ENCODE data around the gene GAN.
"Not testable (repeated sequence)": the region's sequence is repeated elsewhere in the genome, so short reads cannot be mapped to it uniquely, and the experiment has no call there.

GAN gene

DNA sequence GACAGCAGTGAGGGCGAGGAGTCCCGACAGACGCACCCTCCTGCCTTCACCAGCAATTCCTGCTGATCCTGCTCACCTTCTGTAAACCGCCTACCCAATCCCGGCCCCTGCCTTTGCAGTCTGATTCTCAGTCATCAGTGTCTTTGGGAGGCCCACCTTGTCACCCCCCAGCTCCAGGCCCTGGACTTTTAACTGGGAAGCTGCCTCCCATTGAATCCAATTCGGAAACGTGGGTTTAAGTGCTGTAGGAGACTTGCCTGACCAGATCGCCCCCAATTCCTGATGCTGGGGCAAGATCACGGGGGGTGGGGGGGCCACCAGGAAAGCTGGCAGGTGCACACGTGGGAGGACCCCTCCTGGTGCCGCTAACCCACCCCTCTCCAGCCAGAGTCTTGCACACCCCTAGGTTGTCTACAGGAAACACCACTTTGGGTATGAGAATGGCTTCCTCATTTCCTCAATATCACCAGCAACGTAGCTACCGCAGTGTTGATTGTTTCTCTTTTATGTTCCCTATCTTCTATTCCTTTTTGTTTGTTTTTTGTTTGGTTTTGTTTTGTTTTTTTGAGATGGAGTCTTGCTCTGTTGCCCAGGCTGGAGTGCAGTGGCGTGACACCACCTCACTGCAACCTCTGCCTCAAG lies 83.2 kb downstream of the GAN start:
- no peak for DNase-seq (ENCODE audit: low read depth)

DNA sequence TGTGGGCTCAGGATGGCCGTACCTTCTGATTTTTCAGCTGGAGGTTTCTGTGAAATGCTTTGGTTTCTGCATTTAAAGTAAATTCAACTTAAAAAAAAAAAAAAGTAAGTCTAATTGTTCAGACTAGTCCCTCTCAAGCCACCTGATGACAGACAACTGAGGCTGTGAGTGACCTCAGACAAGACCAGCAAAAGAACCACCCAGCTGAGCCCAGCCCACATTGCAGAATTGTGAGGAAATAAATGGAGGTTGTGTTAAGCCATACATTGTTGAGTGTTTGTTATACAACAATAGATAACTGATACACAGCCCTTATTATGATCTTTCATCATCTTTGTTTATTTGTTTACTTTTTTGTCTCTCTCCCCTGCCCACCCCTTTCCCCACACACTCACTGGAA lies 85.1 kb downstream of the GAN start:
- DNase-seq (ENCODE audit: low read depth), result no peak

DNA sequence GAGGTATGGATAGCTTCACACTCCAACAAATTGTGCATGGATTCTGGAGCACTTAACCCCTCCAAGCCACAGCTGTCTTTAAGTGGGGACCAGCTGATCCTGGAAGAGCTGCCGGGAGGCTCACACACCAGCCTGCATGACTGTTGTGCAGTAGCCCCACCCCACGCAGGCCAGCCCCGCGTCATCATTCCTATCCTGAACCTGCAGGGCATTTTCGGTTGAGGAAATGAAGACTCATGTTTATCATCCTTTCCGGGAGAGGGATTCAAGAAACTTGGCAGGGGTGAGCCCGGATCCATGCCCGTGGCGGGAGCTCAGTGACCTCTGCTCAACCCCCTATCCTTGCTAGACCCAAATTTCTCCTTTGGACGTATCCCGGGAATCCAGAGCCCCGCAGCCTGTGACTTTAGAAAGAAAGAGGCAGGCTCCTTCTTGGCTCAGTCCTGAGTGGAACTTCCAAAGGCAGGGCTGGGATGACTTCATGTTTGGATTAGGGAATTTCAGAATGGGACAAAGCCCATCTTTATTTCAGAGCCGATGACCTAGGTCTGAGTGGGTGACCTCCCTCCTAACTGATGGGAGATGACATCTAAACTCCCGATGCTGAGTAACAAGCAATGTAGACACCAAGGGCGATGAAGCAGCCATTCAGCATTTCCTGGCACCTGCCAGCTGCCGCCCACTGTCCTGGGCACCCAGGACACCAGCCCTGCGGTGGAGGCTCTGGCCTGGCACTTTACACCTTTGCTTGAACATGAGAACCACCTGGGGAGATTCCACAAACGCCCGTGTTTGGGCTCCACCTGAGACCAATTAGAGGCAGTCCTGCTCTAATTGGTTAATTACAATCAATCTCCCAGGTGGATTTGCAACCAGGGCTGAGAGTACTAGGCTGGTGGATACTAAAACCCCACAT lies 86.5 kb downstream of the GAN start:
- DNase-seq (ENCODE audit: low read depth), result no peak

DNA sequence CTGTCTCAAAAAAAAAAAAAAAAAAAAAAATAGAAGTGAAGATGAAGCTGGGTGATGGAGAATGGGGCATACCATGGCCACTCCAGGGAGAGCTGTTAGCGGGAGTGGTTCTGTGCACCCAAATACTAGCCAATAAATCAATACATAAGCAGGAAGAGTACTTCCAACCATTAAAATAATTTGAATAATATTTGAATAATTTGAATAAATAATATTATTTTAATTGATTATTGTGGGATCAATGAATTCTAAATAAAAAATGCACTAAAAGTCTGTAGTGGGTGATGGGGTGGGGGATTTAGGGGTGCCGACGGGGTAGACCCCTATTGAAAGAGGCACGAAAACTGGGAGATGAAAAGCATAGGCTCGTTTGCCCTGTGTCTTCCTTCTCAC lies 88.4 kb downstream of the GAN start:
- DNase-seq (ENCODE audit: low read depth), result no peak

DNA sequence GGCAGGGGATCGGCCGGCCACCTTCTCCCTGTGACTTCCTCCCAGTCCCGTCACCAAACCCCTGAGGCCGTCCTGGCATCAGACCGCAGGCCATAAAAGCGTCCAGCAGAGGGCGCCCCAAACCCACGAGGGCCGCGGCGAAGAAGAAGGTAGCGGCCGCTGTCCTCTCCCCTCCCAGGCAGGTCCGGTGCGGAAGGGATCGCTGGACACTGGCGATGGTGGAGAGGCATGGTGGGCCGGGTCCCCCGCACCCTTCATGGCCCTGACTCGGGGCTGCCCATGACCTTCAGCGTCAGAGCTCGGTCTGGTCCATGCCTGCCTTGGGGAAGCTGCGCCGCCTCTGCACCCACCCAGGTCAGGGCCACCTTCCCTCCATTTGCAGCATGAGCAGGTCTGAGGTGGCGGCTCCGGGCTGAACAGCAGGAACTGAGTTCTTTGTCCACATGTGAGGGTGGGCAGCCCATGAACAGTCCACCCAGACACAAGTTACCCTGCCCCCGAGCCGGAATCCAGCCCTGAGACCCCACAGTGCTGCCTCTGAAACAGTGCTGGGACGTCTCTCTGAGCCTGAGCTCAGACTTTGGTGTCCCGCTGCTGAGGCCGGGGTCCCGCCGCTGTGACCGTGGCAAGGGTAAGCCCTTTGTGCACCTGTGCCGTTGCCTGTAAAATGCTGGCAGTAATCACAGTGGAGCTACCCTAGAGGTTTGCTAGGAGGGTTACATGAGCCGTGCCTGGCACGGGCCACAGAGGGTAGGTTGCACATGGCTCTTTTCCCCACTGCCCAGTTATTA lies 89.0 kb downstream of the GAN start:
- no peak for DNase-seq (ENCODE audit: low read depth)

DNA sequence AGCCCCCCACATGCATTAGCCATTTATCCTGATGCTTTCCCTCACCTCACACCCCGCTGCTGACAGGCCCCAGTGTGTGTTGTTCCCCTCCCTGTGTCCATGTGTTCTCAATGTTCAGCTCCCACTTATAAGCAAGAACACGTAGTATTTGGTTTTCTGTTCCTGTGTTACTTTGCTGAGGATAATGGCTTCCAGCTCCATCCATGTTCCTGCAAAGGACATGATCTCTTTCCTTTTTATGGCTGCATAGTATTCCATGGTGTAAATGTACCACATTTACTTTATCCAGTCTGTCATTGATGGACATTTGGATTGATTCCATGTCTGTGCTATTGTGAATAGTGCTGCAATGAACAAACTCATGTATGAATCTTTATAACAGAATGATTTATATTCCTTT lies 90.2 kb downstream of the GAN start:
- DNase-seq (ENCODE audit: low read depth), result not testable (repeated sequence)

DNA sequence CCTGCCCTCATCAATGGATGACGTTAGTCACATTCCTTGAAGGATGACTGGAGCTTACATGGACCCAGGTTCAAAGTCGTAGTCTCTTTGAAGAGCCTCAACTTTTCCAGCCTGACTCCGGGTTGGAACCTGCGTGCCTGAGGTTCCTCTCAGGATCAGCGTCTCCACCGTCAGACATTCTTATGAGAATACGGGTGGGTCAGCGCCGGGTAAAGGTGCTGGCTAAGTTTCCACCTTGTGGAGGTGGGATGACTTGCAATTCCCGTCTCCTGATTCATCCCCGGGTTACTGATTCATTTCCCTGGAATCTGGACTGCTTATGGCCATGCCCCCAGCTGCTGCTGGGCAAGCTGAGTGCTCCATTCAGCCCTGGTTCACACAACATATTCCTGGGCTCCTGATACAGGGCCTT lies 90.9 kb downstream of the GAN start:
- DNase-seq (ENCODE audit: low read depth), result peak; percentile 58

DNA sequence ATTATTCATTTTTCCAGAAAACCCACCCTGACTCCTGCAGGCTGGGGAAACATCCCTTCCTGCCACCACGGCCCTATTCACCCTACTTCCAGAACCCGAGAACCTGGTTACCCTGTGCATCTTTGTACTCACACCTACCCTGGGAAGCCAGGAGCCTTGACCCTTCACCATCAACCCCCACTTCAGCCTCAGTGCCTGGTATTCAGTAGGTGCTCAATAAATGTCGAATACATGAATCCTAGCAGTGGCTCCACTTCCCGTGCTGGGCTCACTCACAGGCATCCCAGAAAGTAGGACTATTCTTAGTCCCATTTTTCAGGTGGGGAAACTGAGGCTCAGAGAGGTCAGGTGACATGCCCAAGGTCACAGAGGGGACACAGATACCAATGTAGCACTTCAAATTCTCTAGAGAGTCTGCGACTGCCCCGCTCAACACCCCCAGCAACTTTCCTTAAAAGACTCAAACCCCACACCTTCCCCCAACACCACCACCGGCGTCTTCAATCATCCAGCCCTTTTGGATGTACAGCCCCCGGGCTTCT lies 93.7 kb downstream of the GAN start:
- no peak for DNase-seq (ENCODE audit: low read depth)

DNA sequence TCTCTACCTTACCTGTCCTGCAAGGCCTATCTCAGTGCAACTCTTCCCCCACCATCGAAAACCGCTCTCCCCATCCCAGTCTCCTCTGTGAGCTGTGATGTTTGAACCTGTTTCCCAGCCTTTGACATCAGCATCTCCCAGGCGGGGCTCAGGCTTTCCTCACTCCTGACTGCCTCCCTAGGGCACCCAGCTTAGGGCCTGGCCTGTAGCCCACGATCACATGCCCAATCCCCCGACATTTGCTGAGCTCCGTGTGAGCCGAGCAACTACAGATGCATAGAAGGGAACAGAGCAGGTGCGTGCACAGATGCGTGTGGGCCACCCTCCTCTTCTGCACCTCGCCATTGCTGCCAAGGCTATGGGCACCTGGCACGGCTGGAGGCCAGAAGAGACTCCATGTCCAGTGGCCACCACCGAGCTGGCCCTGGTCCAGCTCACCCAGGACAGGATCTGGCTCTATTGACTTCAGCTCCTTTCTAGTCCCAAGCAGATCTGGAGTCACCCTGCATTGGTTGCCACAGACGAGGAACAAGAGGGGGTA lies 94.3 kb downstream of the GAN start:
- no peak for DNase-seq (ENCODE audit: low read depth)

DNA sequence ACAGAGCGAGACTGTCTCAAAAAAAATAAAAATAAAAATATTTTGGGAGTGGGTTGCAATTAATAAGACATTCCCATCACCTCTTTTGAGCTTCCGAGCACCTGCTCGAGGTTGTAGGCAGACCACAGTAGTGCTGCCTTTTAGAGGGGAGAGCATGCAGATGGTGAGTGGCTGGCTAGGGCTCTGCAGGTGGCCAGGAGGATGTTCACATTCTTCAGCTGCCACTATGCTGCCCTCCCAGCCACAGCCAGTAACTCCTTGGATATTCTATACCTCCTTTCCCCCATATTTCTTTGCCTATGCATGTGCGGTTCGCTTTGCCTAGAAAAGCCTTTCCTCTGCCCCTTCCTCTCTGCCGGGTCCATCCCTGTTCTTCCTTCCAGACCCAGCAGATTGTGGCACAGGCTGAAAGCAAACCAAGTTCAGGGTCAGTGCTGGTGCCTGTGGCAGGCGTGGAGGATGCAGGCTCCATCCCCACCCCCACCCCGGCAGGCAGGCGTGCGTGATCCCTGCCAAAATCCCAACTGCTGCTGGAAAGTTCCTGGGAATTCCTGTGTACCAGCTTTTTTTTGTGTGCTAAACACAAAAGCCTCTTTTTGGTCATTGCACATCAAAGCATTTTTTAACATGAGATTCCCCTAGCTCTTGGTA lies 96.0 kb downstream of the GAN start:
- no peak for DNase-seq (ENCODE audit: low read depth)

DNA sequence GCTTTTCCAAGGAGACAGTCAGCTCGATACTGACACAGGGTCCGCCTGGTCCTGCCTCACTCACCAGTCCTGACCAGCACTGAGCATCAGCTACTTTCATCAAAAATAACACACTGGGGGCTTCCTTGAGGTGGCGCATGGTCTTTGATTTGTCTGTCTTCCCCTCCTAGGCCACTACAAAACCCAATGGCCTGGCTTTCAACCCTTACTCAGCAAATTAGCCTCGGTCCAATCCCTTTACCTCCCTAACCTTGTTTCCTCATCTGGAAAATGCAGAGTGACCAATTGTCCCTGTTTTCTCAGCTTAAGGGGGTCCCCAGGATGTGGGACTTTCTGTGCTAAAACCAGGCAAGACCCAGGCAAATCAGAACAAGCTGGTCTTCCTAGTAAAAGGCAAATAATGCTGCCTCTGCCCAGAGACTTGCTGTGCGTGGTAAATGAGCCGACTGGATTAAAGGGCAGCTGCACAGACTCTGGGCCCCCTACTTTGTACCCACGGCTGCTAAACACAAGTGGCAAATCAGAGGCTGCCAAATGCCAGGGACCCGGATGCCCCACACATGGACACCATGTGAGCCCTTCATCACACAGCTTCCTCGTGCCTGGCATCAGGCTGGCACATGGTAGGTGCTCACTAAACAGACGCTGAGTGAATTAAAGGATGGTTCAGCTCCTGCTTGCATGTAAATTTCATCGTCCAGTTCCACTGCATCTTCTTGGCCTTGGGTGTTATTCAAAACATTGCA lies 98.7 kb downstream of the GAN start:
- no peak for DNase-seq (ENCODE audit: low read depth)

DNA sequence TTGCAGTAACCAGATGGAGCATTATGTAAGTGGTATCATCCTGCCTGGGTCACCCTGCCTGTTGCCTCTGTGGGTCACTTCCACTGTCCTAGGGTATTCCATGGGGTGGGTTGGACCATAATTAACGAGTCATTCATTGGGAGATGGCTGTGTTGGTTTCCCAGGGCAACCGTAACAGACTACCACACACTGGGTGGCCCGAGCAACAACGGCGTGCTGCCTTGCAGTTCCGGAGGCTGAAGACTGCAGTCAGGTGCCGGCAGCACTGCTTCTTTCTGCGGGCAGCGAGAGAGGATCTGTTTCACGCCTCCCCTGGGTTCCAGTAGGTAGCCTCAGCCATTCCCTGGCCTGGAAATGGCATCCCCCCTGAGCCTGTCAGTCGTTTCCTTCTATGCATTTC lies 101.0 kb downstream of the GAN start:
- DNase-seq (ENCODE audit: low read depth), result no peak

DNA sequence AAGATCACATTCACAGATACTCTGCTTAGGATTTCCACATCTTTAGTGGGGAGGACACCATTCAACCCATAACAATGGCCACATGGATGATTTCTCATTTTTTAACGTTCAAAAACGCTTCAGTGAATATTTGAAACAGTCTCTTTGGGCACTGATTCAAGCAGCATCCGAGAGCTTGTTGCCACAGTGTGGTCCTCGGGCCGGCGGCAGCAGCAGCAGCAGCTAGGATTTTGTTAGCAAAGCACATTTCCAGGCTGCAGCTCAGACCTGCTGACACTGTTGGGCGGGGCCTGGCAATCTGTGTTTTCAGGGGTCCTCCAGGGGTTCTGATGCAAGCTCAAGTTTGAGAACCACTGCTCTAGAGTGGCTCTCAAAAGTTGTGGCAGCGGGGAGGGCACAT lies 102.0 kb downstream of the GAN start:
- DNase-seq (ENCODE audit: low read depth), result no peak

DNA sequence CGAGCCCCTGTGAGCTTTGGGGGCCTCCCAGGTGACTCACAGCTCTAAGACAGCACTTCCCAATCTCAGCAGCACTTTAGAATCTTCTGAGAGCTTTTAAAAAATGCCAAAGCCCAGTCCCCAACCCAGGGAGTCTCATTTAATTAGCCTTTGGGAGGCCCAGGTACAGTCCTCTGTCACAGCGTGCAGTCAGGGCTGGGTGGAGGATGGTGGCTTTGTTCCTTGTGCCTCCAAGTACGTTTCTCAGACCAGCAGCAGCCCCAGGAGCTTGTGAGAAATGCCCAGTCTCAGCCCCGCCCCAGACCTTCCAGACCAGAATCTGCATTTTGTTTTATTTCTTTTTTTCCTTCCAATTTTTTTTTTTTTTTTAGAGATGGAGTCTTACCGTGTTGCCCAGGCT lies 102.4 kb downstream of the GAN start:
- DNase-seq (ENCODE audit: low read depth), result no peak

DNA sequence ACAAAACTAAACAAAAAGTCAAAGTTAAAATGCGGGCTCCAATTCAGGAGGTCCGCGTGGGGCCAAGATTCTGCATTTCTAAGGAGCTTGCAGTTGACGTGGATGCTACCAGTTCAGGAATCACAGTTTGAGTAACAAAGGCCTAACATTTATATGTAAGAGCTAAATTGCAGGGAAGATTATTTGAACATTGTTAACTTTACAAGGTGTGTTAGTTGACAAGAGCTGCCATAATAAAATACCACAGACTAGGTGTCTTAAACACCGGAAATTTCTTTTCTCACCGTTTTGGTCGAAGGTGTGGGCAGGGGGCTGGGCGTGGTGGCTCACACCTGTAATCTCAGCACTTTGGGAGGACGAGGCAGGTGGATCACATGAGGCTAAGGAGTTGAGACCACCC lies 105.0 kb downstream of the GAN start:
- DNase-seq (ENCODE audit: low read depth), result no peak

DNA sequence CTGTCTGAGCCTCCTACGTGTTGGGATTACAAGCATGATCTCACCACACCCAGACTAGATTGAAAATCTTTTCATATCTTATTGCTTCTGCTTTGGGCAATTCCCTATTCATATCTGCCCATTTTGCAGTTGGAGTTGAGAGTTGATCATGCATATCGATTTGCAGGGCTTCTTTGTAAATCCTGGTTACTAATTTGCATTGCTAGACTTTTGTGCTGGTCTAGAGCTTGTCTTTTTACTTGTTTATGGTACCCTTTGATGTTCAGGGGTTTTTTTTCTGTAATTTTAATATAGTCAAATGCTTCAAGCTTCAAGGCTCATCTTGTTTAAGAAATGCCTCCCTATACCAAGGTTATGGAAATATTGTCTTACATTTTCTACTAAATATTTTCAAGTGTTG lies 106.4 kb downstream of the GAN start:
- DNase-seq (ENCODE audit: low read depth), result no peak

DNA sequence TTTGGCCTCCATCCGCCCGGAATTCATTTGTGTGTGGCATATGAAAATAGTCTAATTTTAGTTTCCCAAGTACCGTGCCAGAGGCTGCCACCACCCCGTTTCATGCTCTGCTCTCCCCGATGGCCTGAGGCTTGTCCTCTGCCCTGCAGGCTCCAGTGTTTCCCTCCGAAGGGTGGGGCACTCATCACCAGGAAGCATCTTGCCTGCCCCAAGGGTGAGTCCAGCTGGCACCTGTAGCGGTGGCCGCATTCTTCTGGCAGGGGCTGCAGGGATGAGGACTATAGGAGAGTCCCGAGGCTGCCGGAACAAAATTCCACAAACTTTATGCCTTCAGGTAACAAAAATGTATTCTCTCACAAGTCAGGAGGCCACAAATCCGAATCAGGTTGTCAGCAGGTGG lies 106.8 kb downstream of the GAN start:
- DNase-seq (ENCODE audit: low read depth), result no peak

DNA sequence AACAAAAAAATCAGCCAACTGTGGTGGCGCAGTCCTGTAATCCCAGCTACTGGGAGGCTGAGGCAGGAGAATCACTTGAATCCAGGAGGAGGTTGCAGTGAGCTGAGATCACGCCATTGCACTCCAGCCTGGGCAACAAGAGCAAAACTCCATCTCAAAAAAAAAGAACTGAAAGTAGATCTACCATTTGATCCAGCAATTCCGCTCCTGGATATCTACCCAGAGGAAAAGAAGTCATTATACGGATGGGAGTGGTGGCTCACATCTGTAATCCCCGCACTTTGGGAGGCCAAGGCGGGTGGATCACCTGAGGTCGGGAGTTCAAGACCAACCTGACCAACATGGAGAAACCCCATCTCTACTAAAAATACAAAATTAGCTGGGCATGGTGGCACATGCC lies 107.4 kb downstream of the GAN start:
- not testable (repeated sequence) for DNase-seq (ENCODE audit: low read depth)

DNA sequence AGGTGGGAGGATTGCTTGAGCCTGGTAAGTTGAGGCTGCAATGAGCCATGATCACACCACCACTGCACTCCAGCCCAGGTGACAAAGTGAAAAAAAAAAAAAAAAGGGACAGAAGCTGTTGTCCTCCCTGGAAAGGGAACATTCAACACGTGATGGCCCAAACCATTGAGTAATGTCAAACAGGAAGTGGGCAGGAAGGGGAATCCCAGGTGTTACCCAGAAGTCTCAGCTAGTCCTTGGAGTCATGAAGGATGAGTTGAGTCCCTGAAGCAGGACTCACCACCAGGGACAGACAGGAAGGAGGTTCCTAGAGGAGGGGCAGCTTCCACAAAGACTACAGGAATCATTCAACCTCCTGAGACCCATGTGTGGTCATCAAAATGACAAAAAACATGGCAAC lies 110.0 kb downstream of the GAN start:
- DNase-seq (ENCODE audit: low read depth), result no peak

DNA sequence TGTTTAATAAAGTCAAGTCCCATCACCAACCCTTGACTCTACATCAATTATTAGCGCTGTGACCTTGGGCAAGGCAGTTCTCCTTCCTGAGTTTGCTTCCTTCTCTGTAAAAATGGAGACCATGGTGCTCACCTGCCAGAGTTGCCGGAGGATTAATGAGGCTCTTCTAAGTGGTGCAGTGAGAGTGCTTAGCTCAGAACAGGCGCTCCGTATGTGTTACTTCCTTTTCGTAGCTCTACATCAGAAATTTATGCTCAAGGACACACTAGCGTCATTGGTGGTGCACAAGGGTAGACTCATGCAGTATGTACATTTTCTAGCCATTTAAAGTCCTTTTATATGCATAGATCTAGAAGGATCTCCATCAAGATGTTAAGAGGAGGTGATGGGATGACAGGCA lies 112.5 kb downstream of the GAN start:
- no peak for DNase-seq (ENCODE audit: low read depth)

DNA sequence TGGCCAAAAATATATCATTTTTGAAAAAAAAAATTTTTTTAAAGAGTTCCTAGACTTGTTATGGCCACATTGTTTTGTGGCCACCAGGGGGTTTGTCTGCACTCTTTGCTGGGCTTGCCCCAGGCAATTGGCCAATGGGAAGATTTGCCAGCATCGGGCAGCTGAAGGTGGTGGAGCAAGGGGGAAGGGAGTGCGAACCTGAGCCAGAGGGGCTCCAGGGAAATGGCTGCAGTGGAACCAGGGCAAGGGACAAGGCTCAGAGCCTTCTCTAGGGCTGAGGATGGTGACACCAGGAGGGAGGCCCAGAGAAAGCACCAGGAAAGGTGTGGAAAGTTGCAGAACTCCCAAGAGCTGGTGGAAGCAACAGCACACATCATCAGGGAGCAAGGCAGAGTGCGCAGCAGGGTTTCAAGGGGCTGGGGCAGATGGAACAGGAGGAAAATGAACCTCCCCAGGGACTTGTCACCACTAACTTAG lies 114.3 kb downstream of the GAN start:
- DNase-seq (ENCODE audit: low read depth), result no peak
